ENCODE results near the gene MPG. TPM values are rescaled to one million over a fixed set of nuclear protein-coding genes. Genes with fewer than 3 reads are reported as not detected.
"Not testable (repeated sequence)": the region's sequence is repeated elsewhere in the genome, so short reads cannot be mapped to it uniquely, and the experiment has no call there.

Gene MPG, protein sequence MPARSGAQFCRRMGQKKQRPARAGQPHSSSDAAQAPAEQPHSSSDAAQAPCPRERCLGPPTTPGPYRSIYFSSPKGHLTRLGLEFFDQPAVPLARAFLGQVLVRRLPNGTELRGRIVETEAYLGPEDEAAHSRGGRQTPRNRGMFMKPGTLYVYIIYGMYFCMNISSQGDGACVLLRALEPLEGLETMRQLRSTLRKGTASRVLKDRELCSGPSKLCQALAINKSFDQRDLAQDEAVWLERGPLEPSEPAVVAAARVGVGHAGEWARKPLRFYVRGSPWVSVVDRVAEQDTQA
- total RNA-seq (2022) (39.1 and 41.1 TPM in 2 replicates), Bru-seq, nascent RNA (percentile 56 among the genes with signal in this experiment), BruChase-seq, experiment 1, labeled RNA remaining after a 2-hour chase (percentile 57 among the genes with signal in this experiment), BruChase-seq, experiment 2, labeled RNA remaining after a 6-hour chase (percentile 67 among the genes with signal in this experiment)
- long read RNA-seq, transcript MPG-202 (4 exons, 1,205 nt) = major isoform, 75 of 89 reads
- long read RNA-seq, partial matches to known transcripts = 6 of 89 reads
- long read RNA-seq, other reads (novel, unspliced or antisense) = 4 of 89 reads

DNA sequence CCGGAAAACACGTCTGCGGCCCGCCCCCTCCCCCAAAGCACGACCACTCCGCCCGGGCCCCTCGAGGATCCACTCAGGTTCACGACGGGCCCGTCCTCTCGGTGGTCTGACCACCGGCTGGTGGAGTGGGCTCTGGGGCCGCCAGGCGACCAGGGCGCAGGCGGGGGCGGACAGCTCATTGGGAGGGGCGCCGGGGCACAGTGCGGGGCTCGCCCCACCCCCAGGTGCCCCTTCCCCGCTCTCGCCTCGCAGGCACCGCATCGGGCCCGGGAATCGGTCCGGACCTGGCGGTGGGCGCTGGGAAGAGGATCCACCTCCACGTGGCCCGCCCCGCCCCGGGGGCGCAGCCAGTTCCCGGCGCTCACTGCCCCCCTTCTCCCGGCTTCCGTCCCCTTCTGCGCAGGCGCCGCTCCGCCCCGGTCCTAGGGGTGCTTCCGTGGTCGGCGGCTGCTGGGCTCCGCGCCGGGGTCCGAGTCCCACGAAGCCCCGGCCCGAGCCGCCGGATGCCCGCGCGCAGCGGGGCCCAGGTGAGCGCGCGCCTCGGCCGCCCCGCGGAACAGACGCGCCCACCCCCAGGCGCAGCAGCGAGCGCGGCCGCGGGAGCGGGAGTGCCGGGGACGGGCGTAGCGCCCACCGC, at the start of gene MPG:
Gene MPG, plus strand, starts transcription at position 419 of the 637 bp plus-strand sequence. Its CDS starts 85 bp downstream, at position 504.
- peak within 1 kb of the TSS; percentile 66 for H3K27ac Mint-ChIP-seq (ENCODE audit: unreplicated experiment)
- peaks cover 21% of the 10 kb centered on the region for H3K36me3 Mint-ChIP-seq (ENCODE audit: insufficient read depth, unreplicated experiment)

DNA sequence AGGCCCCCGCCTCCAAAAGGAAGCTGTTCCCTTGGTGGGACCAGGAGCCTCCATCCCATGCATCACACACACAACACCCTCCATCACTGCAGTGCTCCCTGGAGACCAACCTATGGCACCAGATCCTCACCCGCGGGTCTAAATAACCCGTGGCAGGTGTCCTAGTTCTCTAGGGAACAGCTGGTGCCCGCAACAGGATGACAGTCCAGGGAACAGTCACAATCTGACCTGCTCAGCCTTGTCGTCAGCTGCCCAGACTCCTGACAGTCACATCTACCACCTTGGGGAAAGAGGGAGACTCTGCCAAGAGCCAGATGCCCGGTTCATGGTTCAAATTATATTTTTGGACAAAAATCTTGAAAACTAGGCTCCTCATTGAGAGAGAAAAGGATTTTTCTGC, 47.4 kb upstream of the MPG start:
- H3K27me3 ChIP-seq (replicated peaks; ENCODE audit: control insufficient read depth, insufficient read depth, low read length); BruUV-seq (replicated peaks); H3K27ac Mint-ChIP-seq (ENCODE audit: unreplicated experiment); CTCF ChIA-PET; POLR2A ChIA-PET; intact Hi-C loops (cut with micrococcal nuclease; ENCODE audit: unreplicated experiment); H3K36me3 ChIP-seq (ENCODE audit: control insufficient read depth, insufficient read depth, low read length); H3K4me3 Mint-ChIP-seq (ENCODE audit: unreplicated experiment); H3K27me3 Mint-ChIP-seq (ENCODE audit: insufficient read depth, unreplicated experiment); H3K4me3 ChIP-seq (ENCODE audit: low read depth, low read length); H3K9me3 Mint-ChIP-seq (ENCODE audit: unreplicated experiment); H3K9me3 ChIP-seq; DNase-seq; H3K4me1 Mint-ChIP-seq (ENCODE audit: low read depth, unreplicated experiment); H3K4me1 ChIP-seq: not testable (repeated sequence)
- peaks cover 17% of the 10 kb centered on the region for H3K36me3 Mint-ChIP-seq (ENCODE audit: insufficient read depth, unreplicated experiment)

More for the DNA sequence above, at the start of gene MPG:
- peak; percentile 84 to 88 for DNase-seq
- no peaks in the 10 kb centered on the region; the same call in none of the 2 replicates for H3K36me3 ChIP-seq (ENCODE audit: control insufficient read depth, insufficient read depth, low read length)
- H3K9me3 Mint-ChIP-seq (ENCODE audit: unreplicated experiment) = no peaks in the 10 kb centered on the region
- no peaks in the 10 kb centered on the region for H3K27me3 Mint-ChIP-seq (ENCODE audit: insufficient read depth, unreplicated experiment)
- no peaks in the 10 kb centered on the region for H3K9me3 ChIP-seq
- no peaks in the 10 kb centered on the region for H3K27me3 ChIP-seq (replicated peaks; ENCODE audit: control insufficient read depth, insufficient read depth, low read length)
- ChIA-PET POLR2A (no interaction called here), CTCF (interaction anchor here (1.2 to 2.0 kb wide), 3 partner anchors 12 to 29 kb away, joined by 5 to 11 read pairs (median 5); no protein-coding TSS in a partner anchor)
- BruUV-seq (replicated peaks) = no TSS peak
- TF ChIP-seq, protein P1, sequence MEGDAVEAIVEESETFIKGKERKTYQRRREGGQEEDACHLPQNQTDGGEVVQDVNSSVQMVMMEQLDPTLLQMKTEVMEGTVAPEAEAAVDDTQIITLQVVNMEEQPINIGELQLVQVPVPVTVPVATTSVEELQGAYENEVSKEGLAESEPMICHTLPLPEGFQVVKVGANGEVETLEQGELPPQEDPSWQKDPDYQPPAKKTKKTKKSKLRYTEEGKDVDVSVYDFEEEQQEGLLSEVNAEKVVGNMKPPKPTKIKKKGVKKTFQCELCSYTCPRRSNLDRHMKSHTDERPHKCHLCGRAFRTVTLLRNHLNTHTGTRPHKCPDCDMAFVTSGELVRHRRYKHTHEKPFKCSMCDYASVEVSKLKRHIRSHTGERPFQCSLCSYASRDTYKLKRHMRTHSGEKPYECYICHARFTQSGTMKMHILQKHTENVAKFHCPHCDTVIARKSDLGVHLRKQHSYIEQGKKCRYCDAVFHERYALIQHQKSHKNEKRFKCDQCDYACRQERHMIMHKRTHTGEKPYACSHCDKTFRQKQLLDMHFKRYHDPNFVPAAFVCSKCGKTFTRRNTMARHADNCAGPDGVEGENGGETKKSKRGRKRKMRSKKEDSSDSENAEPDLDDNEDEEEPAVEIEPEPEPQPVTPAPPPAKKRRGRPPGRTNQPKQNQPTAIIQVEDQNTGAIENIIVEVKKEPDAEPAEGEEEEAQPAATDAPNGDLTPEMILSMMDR (IDR thresholded peaks at IDR 0.05; ENCODE audit: insufficient read depth in 1 of 2, low read depth in 1 of 2, low read length in 1 of 2, severe bottlenecking in 1 of 2, unreplicated experiment in 1 of 2) = no peak
- H3K4me1 ChIP-seq = peaks cover 24% of the 10 kb centered on the region
- H3K4me3 ChIP-seq (ENCODE audit: low read depth, low read length) = peak within 1 kb of the TSS; percentile 84
- intact Hi-C loops (cut with micrococcal nuclease; ENCODE audit: unreplicated experiment) = no loop called here
- H3K4me3 Mint-ChIP-seq (ENCODE audit: unreplicated experiment) = peak within 1 kb of the TSS; percentile 75
- H3K4me1 Mint-ChIP-seq (ENCODE audit: low read depth, unreplicated experiment) = peaks cover 4% of the 10 kb centered on the region

DNA sequence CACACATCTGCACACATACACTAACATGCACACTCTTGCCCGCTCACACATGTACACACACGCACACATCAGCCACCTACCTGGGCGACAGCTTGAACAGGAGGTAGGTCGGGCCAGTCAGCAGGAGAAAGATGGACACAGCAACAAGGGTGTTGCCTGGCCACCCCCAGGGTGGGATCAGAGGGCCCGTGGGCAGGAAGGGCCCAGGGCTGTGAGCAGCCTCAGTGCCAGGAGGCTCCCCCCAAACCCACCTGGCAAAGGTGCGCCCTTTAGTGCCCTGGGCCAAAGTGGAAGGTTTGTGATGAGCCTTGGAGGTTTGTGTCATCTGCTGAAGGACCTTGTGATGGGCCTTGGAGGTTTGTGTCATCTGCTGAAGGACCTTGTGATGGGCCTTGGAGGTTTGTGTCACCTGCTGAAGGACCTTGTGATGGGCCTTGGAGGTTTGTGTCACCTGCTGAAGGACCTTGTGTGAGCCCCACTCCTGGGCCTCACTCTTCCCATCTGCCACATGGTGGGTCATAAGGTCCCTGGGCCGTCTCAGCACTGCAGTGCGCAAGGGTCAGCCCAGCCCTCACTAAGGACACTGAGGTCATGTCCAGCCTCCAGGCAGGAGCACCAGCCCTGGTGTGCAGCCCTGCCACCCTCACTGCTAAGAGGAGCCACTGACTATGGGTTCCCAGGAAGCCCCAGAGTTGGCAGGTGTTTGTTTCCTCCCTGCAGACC, 44.7 kb upstream of the MPG start:
- H3K9me3 Mint-ChIP-seq (ENCODE audit: unreplicated experiment); BruUV-seq (replicated peaks); H3K4me1 ChIP-seq; H3K4me3 ChIP-seq (ENCODE audit: low read depth, low read length); H3K27ac Mint-ChIP-seq (ENCODE audit: unreplicated experiment); H3K27me3 Mint-ChIP-seq (ENCODE audit: insufficient read depth, unreplicated experiment); H3K4me3 Mint-ChIP-seq (ENCODE audit: unreplicated experiment); POLR2A ChIA-PET; CTCF ChIA-PET; H3K27me3 ChIP-seq (replicated peaks; ENCODE audit: control insufficient read depth, insufficient read depth, low read length); DNase-seq; H3K4me1 Mint-ChIP-seq (ENCODE audit: low read depth, unreplicated experiment); H3K36me3 ChIP-seq (ENCODE audit: control insufficient read depth, insufficient read depth, low read length); intact Hi-C loops (cut with micrococcal nuclease; ENCODE audit: unreplicated experiment); H3K9me3 ChIP-seq: not testable (repeated sequence)
- peaks cover 22% of the 10 kb centered on the region for H3K36me3 Mint-ChIP-seq (ENCODE audit: insufficient read depth, unreplicated experiment)
